Embryonic facial prominence (tissue), 1 donor: ENCODE measurements around the gene ENOX1.

Experiments
- DNase-seq: peaks from one replicate; pipeline ENCODE4 v3.0.0-alpha.2; 2016; ENCODE audit errors: extremely low spot score

Gene ENOX1

GRCh38 chr13:43258771-43259170 is 528.0 kb downstream of the ENOX1 start:
- DNase-seq: no peak

GRCh38 chr13:43257765-43258164 is 529.0 kb downstream of the ENOX1 start:
- DNase-seq: no peak

- no peak for DNase-seq
Measured at GRCh38 chr13:43251961-43252360, 534.8 kb downstream of the ENOX1 start.

- DNase-seq: no peak
Measured at GRCh38 chr13:43246382-43246781, 540.4 kb downstream of the ENOX1 start.

GRCh38 chr13:43245374-43245964 is 541.3 kb downstream of the ENOX1 start:
- DNase-seq: no peak

GRCh38 chr13:43244481-43244880 is 542.3 kb downstream of the ENOX1 start:
- no peak for DNase-seq

- DNase-seq: no peak
Measured at GRCh38 chr13:43243711-43244110, 543.1 kb downstream of the ENOX1 start.

GRCh38 chr13:43242040-43242439 is 544.7 kb downstream of the ENOX1 start:
- no peak for DNase-seq

- no peak for DNase-seq
Measured at GRCh38 chr13:43240278-43240677, 546.5 kb downstream of the ENOX1 start.

- DNase-seq: no peak
Measured at GRCh38 chr13:43239275-43239840, 547.4 kb downstream of the ENOX1 start.

GRCh38 chr13:43238341-43239083 is 548.3 kb downstream of the ENOX1 start:
- DNase-seq: no peak

GRCh38 chr13:43237616-43238015 is 549.2 kb downstream of the ENOX1 start:
- no peak for DNase-seq

GRCh38 chr13:43235028-43235427 is 551.7 kb downstream of the ENOX1 start:
- no peak for DNase-seq

GRCh38 chr13:43232873-43233265 is 553.9 kb downstream of the ENOX1 start:
- no peak for DNase-seq

- DNase-seq: no peak
Measured at GRCh38 chr13:43232144-43232872, 554.5 kb downstream of the ENOX1 start.

GRCh38 chr13:43230989-43231388 is 555.8 kb downstream of the ENOX1 start:
- DNase-seq: no peak

GRCh38 chr13:43229506-43229905 is 557.3 kb downstream of the ENOX1 start:
- DNase-seq: no peak

- DNase-seq: no peak
Measured at GRCh38 chr13:43227721-43228120, 559.1 kb downstream of the ENOX1 start.

- DNase-seq: no peak
Measured at GRCh38 chr13:43223216-43223615, 563.6 kb downstream of the ENOX1 start.

- no peak for DNase-seq
Measured at GRCh38 chr13:43222086-43222485, 564.7 kb downstream of the ENOX1 start.

GRCh38 chr13:43221611-43222010 is 565.2 kb downstream of the ENOX1 start:
- DNase-seq: no peak

- DNase-seq: no peak
Measured at GRCh38 chr13:43220873-43221595, 565.7 kb downstream of the ENOX1 start.
